GM23338 (cell line): ENCODE results near the gene PPDPF.

Experiments used
- CTCF ChIP-seq, 2 experiments: fragments of 200-600 bp in 1 of 2; sonication (generic) in 1 of 2; conservative IDR thresholded peaks; 2 replicates each; pipeline versions ENCODE4 v1.5.1 to v1.6.1; 2016 to 2017; ENCODE audit warnings: antibody characterized with exemption in 2 of 2, low read depth in 2 of 2, mild to moderate bottlenecking in 2 of 2, moderate library complexity in 1 of 2
- EZH2 ChIP-seq: fragments of 200-600 bp; sonication (generic); IDR thresholded peaks from one replicate; pipeline ENCODE4 v1.8.0; 2017; ENCODE audit warnings: antibody characterized with exemption, mild to moderate bottlenecking, low read depth; ENCODE audit not compliant: unreplicated experiment
- EZH2phosphoT487 ChIP-seq: fragments of 200-600 bp; sonication (generic); IDR thresholded peaks from one replicate; pipeline ENCODE4 v1.8.1; 2018; ENCODE audit warnings: antibody characterized with exemption; ENCODE audit not compliant: unreplicated experiment
- NANOG ChIP-seq: IDR thresholded peaks from 2 replicates; pipeline ENCODE4 v1.6.1; 2016; ENCODE audit warnings: antibody characterized with exemption, borderline replicate concordance
- POLR2AphosphoS5 ChIP-seq: IDR thresholded peaks from 2 replicates; pipeline ENCODE4 v1.6.1; 2016; ENCODE audit warnings: antibody characterized with exemption, low read depth
- REST ChIP-seq: IDR thresholded peaks from one replicate; pipeline ENCODE4 v1.6.1; 2018; ENCODE audit warnings: antibody characterized with exemption; ENCODE audit not compliant: unreplicated experiment
- ZNF114 ChIP-seq: fragments of 250-450 bp; sonication (Bioruptor Pico); IDR thresholded peaks from 2 replicates; pipeline ENCODE4 v1.5.0; 2020; ENCODE audit warnings: mild to moderate bottlenecking, moderate library complexity

GRCh38 chr20:63558804-63559484 lies 38.4 kb downstream of the PPDPF start:
- TF ChIP-seq POLR2AphosphoS5 (no peak), REST (no peak), CTCF (conservative IDR thresholded peaks at IDR 0.05; ENCODE audit: low read depth in 2 of 2) (no peak), ZNF114 (no peak), NANOG (no peak), EZH2phosphoT487 (no peak), EZH2 (no peak)
